ENCODE data around the gene TNFRSF1A. TPM values are rescaled to one million over a fixed set of nuclear protein-coding genes. Genes with fewer than 3 reads are reported as not detected.
A peak's percentile ranks its signal among the peaks of the same experiment; 100 is the strongest.

TNFRSF1A gene
- total RNA-seq, 4 donors from 2014 or later: 229 to 317 (median 258) TPM

GRCh38 chr12:6363330-6364043, 21.6 kb upstream of the TNFRSF1A start:
- in situ Hi-C loops (cut with MboI; ENCODE audit: low pct_ligation_motif_present in 1 of 4, low pct_unique_long_range_greater_than_20kb in 1 of 4, low sequenced_read_pairs in 3 of 4): no loop called here
- DNase-seq: peak; percentile 89
- TF ChIP-seq CTCF (IDR thresholded peaks at IDR 0.05) (no peak), POLR2A (IDR thresholded peaks at IDR 0.05) (peak; percentile 80), EP300 (IDR thresholded peaks at IDR 0.05; ENCODE audit: low read depth) (peak; percentile 70), POLR2AphosphoS5 (IDR thresholded peaks at IDR 0.05) (peak; percentile 81 to 86 (median 84))

GRCh38 chr12:6363010-6363329, 21.1 kb upstream of the TNFRSF1A start:
- 15 to 25% methylated on average over 3 to 4 of the region's 4 CpGs for WGBS, 2 donors (ENCODE audit: low coverage in 1 of 2)
- Histone ChIP-seq H3K4me3 (peak overlapping the region in 3 of 4 donors; percentile 50 to 70 (median 60)), H3K36me3 (peaks cover 0 to under 1% (median 0%) of the 10 kb centered on the region in 4 donors), H3K9me3 (no peaks in the 10 kb centered on the region), H3K27ac (peak overlapping the region; percentile 92 to 99 (median 98)), H3K27me3 (no peaks in the 10 kb centered on the region), H3K4me1 (peaks cover 10 to 70% (median 48%) of the 10 kb centered on the region in 4 donors)
- DNase-seq: no peak
- TF ChIP-seq POLR2AphosphoS5 (IDR thresholded peaks at IDR 0.05) (no peak), EP300 (IDR thresholded peaks at IDR 0.05; ENCODE audit: low read depth) (no peak), CTCF (IDR thresholded peaks at IDR 0.05) (no peak), POLR2A (IDR thresholded peaks at IDR 0.05) (no peak)
- in situ Hi-C loops (cut with MboI; ENCODE audit: low pct_ligation_motif_present in 1 of 4, low pct_unique_long_range_greater_than_20kb in 1 of 4, low sequenced_read_pairs in 3 of 4) (no loop called here), intact Hi-C loops (cut with DNase I; ENCODE audit: low total_unique reads) (no loop called here)

More at GRCh38 chr12:6363330-6364043, 21.6 kb upstream of the TNFRSF1A start:
- Histone ChIP-seq H3K27ac (peak overlapping the region; percentile 92 to 99 (median 98)), H3K4me3 (peak overlapping the region; percentile 41 to 70 (median 55)), H3K4me1 (peaks cover 10 to 75% (median 48%) of the 10 kb centered on the region in 4 donors), H3K36me3 (no peaks in the 10 kb centered on the region), H3K27me3 (no peaks in the 10 kb centered on the region), H3K9me3 (no peaks in the 10 kb centered on the region)
- WGBS, 2 donors (ENCODE audit: low coverage in 1 of 2): 2% methylated on average over 49 of the region's 59 CpGs; no CpG with 5 or more reads in 1 of the 2 donors
- intact Hi-C loops (cut with DNase I; ENCODE audit: low total_unique reads): no loop called here

GRCh38 chr12:6362403-6362802, 20.5 kb upstream of the TNFRSF1A start:
- no peaks in the 10 kb centered on the region for H3K9me3 ChIP-seq
- intact Hi-C loops (cut with DNase I; ENCODE audit: low total_unique reads) (no loop called here), in situ Hi-C loops (cut with MboI; ENCODE audit: low pct_ligation_motif_present in 1 of 4, low pct_unique_long_range_greater_than_20kb in 1 of 4, low sequenced_read_pairs in 3 of 4) (no loop called here)
- no peak for DNase-seq
- peaks cover 0 to 5% (median 0%) of the 10 kb centered on the region in 4 donors for H3K36me3 ChIP-seq
- peak overlapping the region; percentile 92 to 99 (median 98) for H3K27ac ChIP-seq
- 51 to 82% methylated on average over 2 to 3 of the region's 3 CpGs for WGBS, 2 donors (ENCODE audit: low coverage in 1 of 2)
- H3K27me3 ChIP-seq: no peaks in the 10 kb centered on the region
- peaks cover 10 to 64% (median 46%) of the 10 kb centered on the region in 4 donors for H3K4me1 ChIP-seq
- TF ChIP-seq POLR2A (IDR thresholded peaks at IDR 0.05) (no peak), POLR2AphosphoS5 (IDR thresholded peaks at IDR 0.05) (no peak), EP300 (IDR thresholded peaks at IDR 0.05; ENCODE audit: low read depth) (no peak), CTCF (IDR thresholded peaks at IDR 0.05) (no peak)
- H3K4me3 ChIP-seq: no peak overlapping the region

- Histone ChIP-seq H3K36me3 (peaks cover 0 to 5% (median 0%) of the 10 kb centered on the region in 4 donors), H3K9me3 (no peaks in the 10 kb centered on the region), H3K4me1 (peaks cover 10 to 60% (median 45%) of the 10 kb centered on the region in 4 donors), H3K27me3 (no peaks in the 10 kb centered on the region), H3K27ac (peak overlapping the region; percentile 92 to 99 (median 98)), H3K4me3 (no peak overlapping the region)
- intact Hi-C loops (cut with DNase I; ENCODE audit: low total_unique reads) (no loop called here), in situ Hi-C loops (cut with MboI; ENCODE audit: low pct_ligation_motif_present in 1 of 4, low pct_unique_long_range_greater_than_20kb in 1 of 4, low sequenced_read_pairs in 3 of 4) (no loop called here)
- 61 to 80% methylated on average over 2 to 14 of the region's 14 CpGs for WGBS, 2 donors (ENCODE audit: low coverage in 1 of 2)
- no peak for TF ChIP-seq CTCF (IDR thresholded peaks at IDR 0.05)
- no peak for TF ChIP-seq POLR2A (IDR thresholded peaks at IDR 0.05)
- TF ChIP-seq EP300 (IDR thresholded peaks at IDR 0.05; ENCODE audit: low read depth): no peak
- peak; percentile 21 to 61 (median 34) for TF ChIP-seq POLR2AphosphoS5 (IDR thresholded peaks at IDR 0.05)
- DNase-seq: peak; percentile 84
Observed at GRCh38 chr12:6361834-6362233, 20.0 kb upstream of the TNFRSF1A start.

All from transverse colon (tissue), 4 donors.